Measurements from ENCODE around the gene PPIB. TPM values are rescaled to one million over a fixed set of nuclear protein-coding genes. Genes with fewer than 3 reads are reported as not detected.

Gene PPIB
- polyA plus RNA-seq, 6 donors from 2014 or later, result 419 to 599 (median 451) TPM

GRCh38 chr15:64153480-64154367, 9.1 kb downstream of the PPIB start:
- no peaks in the 10 kb centered on the region for H3K27me3 Mint-ChIP-seq
- peaks cover 51 to 75% (median 74%) of the 10 kb centered on the region in 3 donors for H3K4me1 Mint-ChIP-seq
- peak overlapping the region; percentile 86 to 98 (median 96) for H3K27ac Mint-ChIP-seq
- ATAC-seq (ENCODE audit: low read depth in 2 of 2), result peak; percentile 82 to 84
- peaks cover 0 to 11% of the 10 kb centered on the region in 2 donors for H3K36me3 Mint-ChIP-seq
- H3K4me3 Mint-ChIP-seq, result peak overlapping the region; percentile 90 to 98 (median 96)
- DNase-seq, result peak; percentile 95
- H3K9me3 Mint-ChIP-seq, result peaks cover 0 to 3% (median 0%) of the 10 kb centered on the region in 7 donors

GRCh38 chr15:64152507-64153387, 10.1 kb downstream of the PPIB start:
- peaks cover 0 to 1% of the 10 kb centered on the region in 2 donors for H3K36me3 Mint-ChIP-seq
- H3K4me3 Mint-ChIP-seq, result peak overlapping the region; percentile 90 to 98 (median 96)
- ATAC-seq (ENCODE audit: low read depth in 2 of 2) (peak; percentile 34 to 35), DNase-seq (peak; percentile 49)
- H3K9me3 Mint-ChIP-seq, result peaks cover 0 to 3% (median 0%) of the 10 kb centered on the region in 7 donors
- H3K27me3 Mint-ChIP-seq, result no peaks in the 10 kb centered on the region
- H3K4me1 Mint-ChIP-seq, result peaks cover 43 to 67% (median 65%) of the 10 kb centered on the region in 3 donors
- H3K27ac Mint-ChIP-seq, result peak overlapping the region; percentile 93 to 98 (median 96)

DNA sequence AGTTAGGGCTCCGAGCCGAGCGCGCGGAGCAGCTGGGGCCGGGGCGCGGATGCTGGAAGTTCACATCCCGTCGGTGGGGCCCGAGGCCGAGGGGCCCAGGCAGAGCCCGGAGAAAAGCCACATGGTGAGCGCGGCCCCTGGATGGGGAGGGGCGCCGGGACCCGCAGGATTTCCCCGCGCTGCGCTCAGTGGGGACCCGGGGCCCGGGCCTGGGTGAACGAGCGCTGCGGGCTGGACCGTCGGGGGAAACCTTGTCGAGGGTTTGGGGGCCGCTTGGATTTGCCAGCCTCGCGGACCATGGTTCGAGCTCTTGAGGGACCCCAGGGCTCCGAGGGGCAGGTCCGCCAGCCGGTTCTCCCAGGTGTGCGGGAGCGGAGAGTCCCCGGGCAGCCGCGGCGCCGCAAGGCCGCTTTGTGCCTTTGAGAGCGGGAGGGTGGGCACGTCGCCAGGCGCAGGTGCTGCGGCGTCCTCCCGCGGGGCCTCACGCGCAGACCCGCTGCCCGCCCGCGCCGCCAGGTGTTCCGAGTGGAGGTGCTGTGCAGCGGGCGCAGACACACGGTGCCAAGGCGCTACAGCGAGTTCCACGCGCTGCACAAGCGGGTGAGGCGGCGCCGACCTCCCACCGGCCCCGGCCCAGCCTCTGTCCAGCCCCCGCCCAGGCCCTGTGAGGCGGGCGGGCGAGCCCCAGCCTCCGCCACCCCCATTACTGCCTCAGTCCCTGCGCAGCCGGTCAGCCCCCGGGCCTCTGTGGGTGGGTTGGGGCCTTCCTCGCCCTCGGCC, 10.9 kb downstream of the PPIB start, which contains the start of gene SNX22:
SNX22 (plus strand) TSS at position 5 of the 780 bp plus-strand sequence; CDS start at position 50, 45 bp downstream.
- DNase-seq, result peak; percentile 46
- ATAC-seq (ENCODE audit: low read depth in 2 of 2), result peak; percentile 3 to 10
- Mint-ChIP-seq H3K4me1 (peaks cover 39 to 58% (median 57%) of the 10 kb centered on the region in 3 donors), H3K36me3 (no peaks in the 10 kb centered on the region), H3K4me3 (peak within 1 kb of the TSS; percentile 90 to 98 (median 96)), H3K9me3 (peaks cover 0 to 3% (median 0%) of the 10 kb centered on the region in 7 donors), H3K27me3 (no peaks in the 10 kb centered on the region), H3K27ac (peak within 1 kb of the TSS; percentile 93 to 98 (median 96))

GRCh38 chr15:64149893-64150578, 12.8 kb downstream of the PPIB start:
- Mint-ChIP-seq H3K9me3 (peaks cover 0 to 3% (median 0%) of the 10 kb centered on the region in 7 donors), H3K36me3 (no peaks in the 10 kb centered on the region), H3K4me1 (peaks cover 33 to 51% (median 42%) of the 10 kb centered on the region in 3 donors), H3K27me3 (no peaks in the 10 kb centered on the region), H3K4me3 (peak overlapping the region; percentile 57 to 97 (median 91)), H3K27ac (peak overlapping the region; percentile 28 to 94 (median 75))
- ATAC-seq (ENCODE audit: low read depth in 2 of 2), result no peak
- no peak for DNase-seq

- Mint-ChIP-seq H3K27ac (peak overlapping the region in 5 of 6 donors; percentile 16 to 94 (median 62)), H3K4me1 (peaks cover 37 to 55% (median 46%) of the 10 kb centered on the region in 3 donors), H3K9me3 (peaks cover 0 to 3% (median 0%) of the 10 kb centered on the region in 7 donors), H3K36me3 (no peaks in the 10 kb centered on the region), H3K27me3 (no peaks in the 10 kb centered on the region), H3K4me3 (peak overlapping the region; percentile 16 to 97 (median 91))
- no peak for DNase-seq
- no peak for ATAC-seq (ENCODE audit: low read depth in 2 of 2)
These were observed 13.4 kb downstream of the PPIB start for GRCh38 chr15:64149424-64149823.

GRCh38 chr15:64148581-64148980, 14.2 kb downstream of the PPIB start:
- peaks cover 35 to 49% (median 41%) of the 10 kb centered on the region in 3 donors for H3K4me1 Mint-ChIP-seq
- H3K36me3 Mint-ChIP-seq, result no peaks in the 10 kb centered on the region
- ATAC-seq (ENCODE audit: low read depth in 2 of 2) (no peak), DNase-seq (no peak)
- H3K9me3 Mint-ChIP-seq, result peaks cover 0 to 3% (median 0%) of the 10 kb centered on the region in 7 donors
- no peaks in the 10 kb centered on the region for H3K27me3 Mint-ChIP-seq
- H3K27ac Mint-ChIP-seq, result peak overlapping the region in 3 of 6 donors; percentile 38 to 94 (median 51)
- H3K4me3 Mint-ChIP-seq, result peak overlapping the region in 2 of 8 donors; percentile 53 to 66

- Mint-ChIP-seq H3K27ac (peak overlapping the region in 1 of 6 donors; percentile 13), H3K4me1 (peaks cover 32 to 45% (median 37%) of the 10 kb centered on the region in 3 donors), H3K36me3 (no peaks in the 10 kb centered on the region), H3K9me3 (peaks cover 0 to 3% (median 0%) of the 10 kb centered on the region in 7 donors), H3K4me3 (peak overlapping the region in 1 of 8 donors; percentile 66), H3K27me3 (no peaks in the 10 kb centered on the region)
- no peak for DNase-seq
- ATAC-seq (ENCODE audit: low read depth in 2 of 2), result no peak
These were observed 14.7 kb downstream of the PPIB start for GRCh38 chr15:64148168-64148567.

- H3K36me3 Mint-ChIP-seq, result peaks cover 0 to 4% of the 10 kb centered on the region in 2 donors
- no peaks in the 10 kb centered on the region for H3K9me3 Mint-ChIP-seq
- no peak for ATAC-seq (ENCODE audit: low read depth in 2 of 2)
- H3K27ac Mint-ChIP-seq, result peak overlapping the region in 2 of 6 donors; percentile 28 to 75
- H3K27me3 Mint-ChIP-seq, result no peaks in the 10 kb centered on the region
- no peak for DNase-seq
- peak overlapping the region in 1 of 8 donors; percentile 66 for H3K4me3 Mint-ChIP-seq
- H3K4me1 Mint-ChIP-seq, result peaks cover 32 to 44% (median 38%) of the 10 kb centered on the region in 3 donors
These were observed 15.7 kb downstream of the PPIB start for GRCh38 chr15:64146885-64147681.

- Mint-ChIP-seq H3K27ac (peak overlapping the region in 1 of 6 donors; percentile 58), H3K9me3 (no peaks in the 10 kb centered on the region), H3K4me1 (peaks cover 35 to 46% (median 41%) of the 10 kb centered on the region in 3 donors), H3K4me3 (no peak overlapping the region), H3K27me3 (no peaks in the 10 kb centered on the region), H3K36me3 (peaks cover 0 to 4% of the 10 kb centered on the region in 2 donors)
- ATAC-seq (ENCODE audit: low read depth in 2 of 2) (no peak), DNase-seq (no peak)
These were observed 16.3 kb downstream of the PPIB start for GRCh38 chr15:64146520-64146884.

GRCh38 chr15:64146041-64146440, 16.8 kb downstream of the PPIB start:
- H3K36me3 Mint-ChIP-seq, result peaks cover 0 to 4% of the 10 kb centered on the region in 2 donors
- ATAC-seq (ENCODE audit: low read depth in 2 of 2) (no peak), DNase-seq (no peak)
- H3K9me3 Mint-ChIP-seq, result no peaks in the 10 kb centered on the region
- no peak overlapping the region for H3K4me3 Mint-ChIP-seq
- peaks cover 38 to 45% (median 39%) of the 10 kb centered on the region in 3 donors for H3K4me1 Mint-ChIP-seq
- H3K27ac Mint-ChIP-seq, result peak overlapping the region in 1 of 6 donors; percentile 36
- H3K27me3 Mint-ChIP-seq, result no peaks in the 10 kb centered on the region

GRCh38 chr15:64144565-64145281, 18.1 kb downstream of the PPIB start:
- peak; percentile 28 to 71 for ATAC-seq (ENCODE audit: low read depth in 2 of 2)

More at GRCh38 chr15:64144565-64145281, 18.1 kb downstream of the PPIB start:
- peaks cover 0 to 4% of the 10 kb centered on the region in 2 donors for H3K36me3 Mint-ChIP-seq
- no peak for DNase-seq
- H3K27me3 Mint-ChIP-seq, result no peaks in the 10 kb centered on the region
- peak overlapping the region in 5 of 6 donors; percentile 20 to 86 (median 76) for H3K27ac Mint-ChIP-seq
- no peaks in the 10 kb centered on the region for H3K9me3 Mint-ChIP-seq
- peaks cover 25 to 32% (median 26%) of the 10 kb centered on the region in 3 donors for H3K4me1 Mint-ChIP-seq
- H3K4me3 Mint-ChIP-seq, result peak overlapping the region in 1 of 8 donors; percentile 26
